HCT116 (cell line): Measurements from ENCODE around the gene RRAD. TPM values are rescaled to one million over a fixed set of nuclear protein-coding genes. Genes with fewer than 3 reads are reported as not detected.

ENCODE experiments used
- ATAC-seq: fragments of 200-7000 bp; cut with Tn5 transposase; 2 replicates; pipeline ENCODE4 v1.9.1; 2020; ENCODE audit warnings: mild to moderate bottlenecking, moderate library complexity
- BruUV-seq: library from RNA; stranded (reverse); fragments of 400-500 nt; replicated peaks from 2 replicates; lab custom pipeline; 2021; lab: Mats Ljungman, UMichigan
- CTCF ChIA-PET: fragments of 300-600 bp; sonication (Branson Sonifier 250); formaldehyde crosslinking; loops from one replicate; lab custom pipeline; 2021; ENCODE audit warnings: antibody characterized with exemption; lab: Charles Lee
- POLR2A ChIA-PET: fragments of 300-600, 350-600 bp; sonication (Branson Sonifier 250); formaldehyde crosslinking; loops from one replicate; lab custom pipeline; 2021; ENCODE audit warnings: antibody characterized with exemption; lab: Charles Lee
- RAD21 ChIA-PET, 2 experiments: fragments of 300-600 bp; sonication (Branson Sonifier 250); formaldehyde crosslinking; loops; one replicate each; lab custom pipeline; 2023; ENCODE audit warnings: low total read pairs in 2 of 2; ENCODE audit not compliant: uncharacterized antibody in 2 of 2, unreplicated experiment in 2 of 2, low non-redundant PET in 1 of 2; lab: Charles Lee
- DNase-seq: peaks from one replicate; pipeline ENCODE4 v3.0.0-alpha.2; 2010; ENCODE audit warnings: low read depth, low spot score
- H2AFZ ChIP-seq: fragments of 200-600 bp; shearing (Covaris generic), sonication (generic); 2 replicates; pipeline ENCODE4 v1.6.1; 2017; ENCODE audit warnings: low read depth, mixed run types, mixed read lengths, antibody characterized with exemption, low read length; ENCODE audit not compliant: poor library complexity, severe bottlenecking
- H3K27ac ChIP-seq: 2 replicates; pipeline ENCODE4 v1.5.1; 2012; ENCODE audit warnings: low read depth, low read length
- H3K27me3 ChIP-seq: fragments of 200-600 bp; sonication (generic); 2 replicates; pipeline ENCODE4 v1.6.1; 2016; ENCODE audit warnings: mixed run types, low read length, mixed read lengths; ENCODE audit not compliant: insufficient read depth
- H3K36me3 ChIP-seq, 2 experiments: fragments of 200-500 bp in 1 of 2; fragments of 200-600 bp in 1 of 2; sonication (Bioruptor generic) in 1 of 2; sonication (generic) in 1 of 2; 2 replicates each; pipeline versions ENCODE4 v1.5.1 to v1.6.1; 2014 to 2016; ENCODE audit warnings: low read length in 2 of 2, inconsistent platforms in 1 of 2, mixed read lengths in 1 of 2, mixed run types in 1 of 2; ENCODE audit not compliant: insufficient read depth in 2 of 2, control insufficient read depth in 1 of 2
- H3K4me1 ChIP-seq, 2 experiments: fragments of 200-600 bp in 1 of 2; sonication (generic) in 1 of 2; 2 replicates each; pipeline versions ENCODE4 v1.5.1 to v1.6.1; 2012 to 2017; ENCODE audit warnings: low read length in 2 of 2, inconsistent platforms in 1 of 2, mild to moderate bottlenecking in 1 of 2, mixed read lengths in 1 of 2, mixed run types in 1 of 2, moderate library complexity in 1 of 2; ENCODE audit not compliant: insufficient read depth in 2 of 2, control insufficient read depth in 1 of 2
- H3K4me2 ChIP-seq: fragments of 200-600 bp; sonication (generic); 2 replicates; pipeline ENCODE4 v1.6.1; 2017; ENCODE audit warnings: mixed run types, low read length, mixed read lengths
- H3K4me3 ChIP-seq, 2 experiments: fragments of 200-600 bp in 1 of 2; sonication (generic) in 1 of 2; replicated peaks in 1 of 2; 2 replicates each; pipeline ENCODE4 v1.5.1; 2011 to 2016; ENCODE audit warnings: low read length in 2 of 2, control low read depth in 1 of 2, low read depth in 1 of 2, mild to moderate bottlenecking in 1 of 2, mixed read lengths in 1 of 2, mixed run types in 1 of 2
- H3K79me2 ChIP-seq: fragments of 200-600 bp; sonication (generic); 2 replicates; pipeline ENCODE4 v1.6.1; 2017; ENCODE audit warnings: mild to moderate bottlenecking, mixed run types, low read length, moderate library complexity, mixed read lengths; ENCODE audit not compliant: insufficient read depth
- H3K9ac ChIP-seq: fragments of 200-600 bp; sonication (generic); 2 replicates; pipeline ENCODE4 v1.6.1; 2016; ENCODE audit warnings: low read length, mixed read lengths
- H3K9me2 ChIP-seq: fragments of 200-600 bp; sonication (generic), shearing (Covaris generic); 2 replicates; pipeline ENCODE4 v1.6.1; 2017; ENCODE audit warnings: mixed run types, mild to moderate bottlenecking, moderate library complexity; ENCODE audit not compliant: insufficient read depth
- H3K9me3 ChIP-seq, 2 experiments: fragments of 200-500 bp in 1 of 2; fragments of 200-600 bp in 1 of 2; sonication (Bioruptor generic) in 1 of 2; sonication (generic) in 1 of 2; 2 replicates each; pipeline ENCODE4 v1.6.1; 2014 to 2017; ENCODE audit warnings: low read length in 2 of 2, mixed read lengths in 2 of 2, inconsistent platforms in 1 of 2, low read depth in 1 of 2, mild to moderate bottlenecking in 1 of 2, mixed run types in 1 of 2, moderate library complexity in 1 of 2; ENCODE audit not compliant: control insufficient read depth in 1 of 2, insufficient read depth in 1 of 2
- H4K20me1 ChIP-seq: fragments of 200-600 bp; sonication (generic), shearing (Covaris generic); 2 replicates; pipeline ENCODE4 v1.6.1; 2017; ENCODE audit warnings: mixed run types, mild to moderate bottlenecking, moderate library complexity; ENCODE audit not compliant: insufficient read depth
- CBX3 ChIP-seq: IDR thresholded peaks from 2 replicates; pipeline ENCODE4 v1.6.1; 2012; ENCODE audit warnings: low read depth
- EGR1 ChIP-seq: IDR thresholded peaks from 2 replicates; pipeline ENCODE4 v1.6.1; 2012; ENCODE audit warnings: low read depth
- EZH2 ChIP-seq: fragments of 200-600 bp; sonication (generic); IDR thresholded peaks from 2 replicates; pipeline ENCODE4 v1.6.1; 2017; ENCODE audit warnings: antibody characterized with exemption, mixed run types
- POLR2A ChIP-seq: IDR thresholded peaks from 2 replicates; pipeline ENCODE4 v1.7.0; 2011; ENCODE audit warnings: borderline replicate concordance; ENCODE audit not compliant: insufficient read depth, insufficient read length; ENCODE audit errors: extremely low read depth
- REST ChIP-seq: IDR thresholded peaks from 2 replicates; pipeline ENCODE4 v1.6.1; 2012; ENCODE audit warnings: low read depth
- SRF ChIP-seq: IDR thresholded peaks from 2 replicates; pipeline ENCODE4 v1.6.1; 2012; ENCODE audit warnings: low read depth
- TCF7L2 ChIP-seq: IDR thresholded peaks from 2 replicates; pipeline ENCODE4 v1.7.0; 2011; ENCODE audit warnings: borderline replicate concordance, inconsistent platforms; ENCODE audit not compliant: insufficient read depth, insufficient read length; ENCODE audit errors: extremely low read depth
- ZBTB33 ChIP-seq: IDR thresholded peaks from 2 replicates; pipeline ENCODE4 v1.6.1; 2011; ENCODE audit warnings: mild to moderate bottlenecking, low read length, moderate library complexity; ENCODE audit not compliant: insufficient replicate concordance; ENCODE audit errors: extremely low read depth
- intact Hi-C: fragments of 100-400 bp; cut with micrococcal nuclease; formaldehyde crosslinking; loops from 2 replicates; pipeline ENCODE4 v1.10.0; 2022
- total RNA-seq: library from RNA; stranded (reverse); gene quantifications from one replicate; pipeline ENCODE4 v1.2.1, GENCODE V29; 2021; ENCODE audit not compliant: unreplicated experiment

RRAD gene
- total RNA-seq, 1 experiment from 2014 or later, result 2.2 TPM

DNA sequence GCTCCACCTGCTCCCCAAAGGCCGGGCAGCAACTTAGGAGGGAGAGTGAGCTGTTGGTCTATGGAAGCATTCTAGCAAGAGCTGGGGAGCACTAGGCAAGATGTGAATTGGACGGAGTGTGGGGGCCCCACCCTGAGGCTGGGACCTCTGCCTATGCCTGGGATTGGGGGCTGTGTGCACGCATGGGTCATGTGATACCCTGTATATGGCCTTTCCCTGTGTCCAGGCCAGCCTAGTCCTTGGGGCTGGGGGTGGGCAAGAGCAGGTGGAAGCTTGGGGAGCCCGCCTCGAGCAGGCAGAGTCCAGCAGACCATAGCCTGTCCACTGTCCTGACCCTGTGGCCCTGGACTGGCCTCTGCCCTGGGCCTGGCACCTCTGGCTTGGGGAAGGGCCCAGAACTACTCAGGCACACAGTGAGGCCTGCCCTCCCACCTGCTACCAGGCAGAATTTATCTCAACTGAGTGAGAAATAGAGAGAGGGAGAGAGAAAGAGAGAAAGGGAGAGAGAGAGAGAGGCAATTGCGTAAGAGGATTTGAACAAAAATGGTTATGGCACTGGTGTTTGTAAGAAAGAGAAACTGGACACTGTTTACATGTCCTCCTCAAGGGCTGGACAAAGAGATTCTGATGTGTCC lies 25.9 kb downstream of the RRAD start:
- BruUV-seq, result no TSS peak
- H3K9me2 ChIP-seq, result no peaks in the 10 kb centered on the region
- DNase-seq (no peak), ATAC-seq (no peak)
- intact Hi-C loops, result loop anchor here (5.0 to 10.0 kb wide), 2 partner anchors 53 to 205 kb away; partner anchors contain the start of gene PHAF1
- TF ChIP-seq POLR2A (no peak), EGR1 (no peak), TCF7L2 (no peak)
- H3K79me2 ChIP-seq, result no peaks in the 10 kb centered on the region
- no peak overlapping the region for H3K4me3 ChIP-seq
- ChIA-PET RAD21 (no interaction called here), CTCF (interaction anchor here (1.3 kb wide), 1 partner anchor 10 kb away, joined by 6 read pairs; no protein-coding TSS in a partner anchor), POLR2A (no interaction called here)
- no peaks in the 10 kb centered on the region for H3K9me3 ChIP-seq
- H3K4me1 ChIP-seq, result peaks cover 7 to 12% of the 10 kb centered on the region in 2 experiments; a peak in 3 of 4 replicates
- H3K27me3 ChIP-seq, result no peaks in the 10 kb centered on the region
- H3K27ac ChIP-seq, result no peak overlapping the region
- H3K4me2 ChIP-seq, result no peak overlapping the region
- no peak overlapping the region for H3K9ac ChIP-seq
- H2AFZ ChIP-seq, result no peak overlapping the region
- no peaks in the 10 kb centered on the region for H4K20me1 ChIP-seq
- no peaks in the 10 kb centered on the region for H3K36me3 ChIP-seq

- no peak for DNase-seq
- ChIA-PET POLR2A (no interaction called here), CTCF (no interaction called here), RAD21 (no interaction called here)
- Histone ChIP-seq H2AFZ (no peak overlapping the region), H4K20me1 (no peaks in the 10 kb centered on the region), H3K4me3 (no peak overlapping the region), H3K4me1 (peaks cover 7 to 12% of the 10 kb centered on the region in 2 experiments; a peak in 3 of 4 replicates), H3K9me3 (no peaks in the 10 kb centered on the region), H3K9ac (no peak overlapping the region), H3K9me2 (no peaks in the 10 kb centered on the region), H3K79me2 (no peaks in the 10 kb centered on the region), H3K36me3 (no peaks in the 10 kb centered on the region), H3K27ac (no peak overlapping the region), H3K4me2 (no peak overlapping the region), H3K27me3 (no peaks in the 10 kb centered on the region)
- no TSS peak for BruUV-seq
- intact Hi-C loops, result loop anchor here (5.0 to 10.0 kb wide), 2 partner anchors 53 to 206 kb away; partner anchors contain the start of gene PHAF1
- no peak for ATAC-seq
- no peak for TF ChIP-seq SRF
- no peak for TF ChIP-seq CBX3
- no peak for TF ChIP-seq ZBTB33
- TF ChIP-seq REST, result no peak
- TF ChIP-seq EZH2, result no peak
These were observed 26.4 kb downstream of the RRAD start for GRCh38 chr16:66898933-66899309.
